K562 (cell line): ENCODE data around the gene HOXB4. TPM values are rescaled to one million over a fixed set of nuclear protein-coding genes. Genes with fewer than 3 reads are reported as not detected.

Source experiments
- ELF4 ChIP-seq: fragments of 450-650 bp; formaldehyde crosslinking; IDR thresholded peaks from 2 replicates; pipeline ENCODE4 v1.4.0; 2022; ENCODE audit warnings: missing genetic modification characterization
- EP400 ChIP-seq: fragments of 450-650 bp; IDR thresholded peaks from 2 replicates; pipeline ENCODE4 v1.6.1; 2017; ENCODE audit warnings: antibody characterized with exemption, mild to moderate bottlenecking, moderate library complexity
- HBP1 ChIP-seq: fragments of 450-650 bp; formaldehyde crosslinking; IDR thresholded peaks from 2 replicates; pipeline ENCODE4 v1.4.0; 2022; ENCODE audit warnings: missing genetic modification characterization
- NCOR1 ChIP-seq: fragments of 450-650 bp; IDR thresholded peaks from 2 replicates; pipeline ENCODE4 v1.6.1; 2016; ENCODE audit warnings: mild to moderate bottlenecking, moderate library complexity
- NFRKB ChIP-seq: fragments of 450-650 bp; IDR thresholded peaks from 2 replicates; pipeline ENCODE4 v1.6.1; 2016; ENCODE audit warnings: low read depth
- NONO ChIP-seq, 2 experiments: fragments of 200-400 bp in 1 of 2; fragments of 450-650 bp in 1 of 2; formaldehyde crosslinking in 1 of 2; IDR thresholded peaks; 2 replicates each; pipeline ENCODE4 v1.6.1; 2017; ENCODE audit warnings: low read depth in 2 of 2, mild to moderate bottlenecking in 2 of 2, moderate library complexity in 2 of 2, low read length in 1 of 2
- POLR2A ChIP-seq: fragments of 450-650 bp; conservative IDR thresholded peaks from 2 replicates; pipeline ENCODE4 v1.6.1; 2016
- REST ChIP-seq, 2 experiments: fragments of 450-650 bp; formaldehyde crosslinking in 1 of 2; IDR thresholded peaks; 2 replicates each; pipeline versions ENCODE4 v1.4.0 to v1.6.1; 2014 to 2020; ENCODE audit warnings: mild to moderate bottlenecking in 2 of 2, borderline replicate concordance in 1 of 2, low read depth in 1 of 2
- SMAD3 ChIP-seq: fragments of 450-650 bp; formaldehyde crosslinking; conservative IDR thresholded peaks from 2 replicates; pipeline ENCODE4 v1.4.0; 2020; ENCODE audit warnings: mild to moderate bottlenecking
- SRF ChIP-seq, 2 experiments: fragments of 250-450, 450-650 bp in 1 of 2; sonication (Bioruptor Pico) in 1 of 2; sonication (generic) in 1 of 2; formaldehyde crosslinking; IDR thresholded peaks; 2 replicates each; pipeline versions ENCODE4 v1.5.0 to v1.5.1; 2020 to 2022; ENCODE audit warnings: mild to moderate bottlenecking in 1 of 2, missing genetic modification reagents in 1 of 2
- ZFX ChIP-seq: sonication (generic); formaldehyde crosslinking; IDR thresholded peaks from 2 replicates; pipeline ENCODE4 v1.8.0; 2022; ENCODE audit warnings: mild to moderate bottlenecking, missing genetic modification reagents, moderate library complexity
- ZNF507 ChIP-seq: conservative IDR thresholded peaks from 2 replicates; pipeline ENCODE4 v1.6.1; 2017; ENCODE audit warnings: missing genetic modification characterization, missing compliant biosample characterization
- ZNF592 ChIP-seq: fragments of 450-650 bp; IDR thresholded peaks from 2 replicates; pipeline ENCODE4 v1.6.1; 2017; ENCODE audit warnings: antibody characterized with exemption, mild to moderate bottlenecking
- polyA plus RNA-seq, 8 experiments: library from polyadenylated mRNA; depleted of rRNA in 4 of 8; stranded (reverse) in 5 of 8; unstranded in 3 of 8; fragments of >200 nt; fragmentation: Nextera tagmentation in 2 of 8; fragmentation: Illumina TruSeq in 1 of 8; extraction: Ambion mirVana in 2 of 8; extraction: Trizol in 1 of 8; gene quantifications; 2 replicates each; pipeline versions ENCODE4 v1.2.1 to v1.2.3, GENCODE V29; 2011 to 2014; ENCODE audit warnings: inconsistent platforms in 1 of 8, missing spikeins in 1 of 8
- total RNA-seq, 7 experiments: library from RNA; depleted of rRNA in 6 of 7; stranded (reverse); fragments of >200 nt in 6 of 7; fragmentation: Illumina TruSeq in 2 of 7; extraction: Trizol in 2 of 7; gene quantifications; 2 replicates each; pipeline versions ENCODE4 v1.2.1 to v1.2.3, GENCODE V29; 2011 to 2021; ENCODE audit warnings: low replicate concordance in 1 of 7

The HOXB4 gene
- total and polyA plus RNA-seq, 9 of the 15 experiments (the other 6 are each of a cell fraction or from before 2014, with no cell fraction given) = 1.6 to 34.9 (median 14.9) TPM

DNA sequence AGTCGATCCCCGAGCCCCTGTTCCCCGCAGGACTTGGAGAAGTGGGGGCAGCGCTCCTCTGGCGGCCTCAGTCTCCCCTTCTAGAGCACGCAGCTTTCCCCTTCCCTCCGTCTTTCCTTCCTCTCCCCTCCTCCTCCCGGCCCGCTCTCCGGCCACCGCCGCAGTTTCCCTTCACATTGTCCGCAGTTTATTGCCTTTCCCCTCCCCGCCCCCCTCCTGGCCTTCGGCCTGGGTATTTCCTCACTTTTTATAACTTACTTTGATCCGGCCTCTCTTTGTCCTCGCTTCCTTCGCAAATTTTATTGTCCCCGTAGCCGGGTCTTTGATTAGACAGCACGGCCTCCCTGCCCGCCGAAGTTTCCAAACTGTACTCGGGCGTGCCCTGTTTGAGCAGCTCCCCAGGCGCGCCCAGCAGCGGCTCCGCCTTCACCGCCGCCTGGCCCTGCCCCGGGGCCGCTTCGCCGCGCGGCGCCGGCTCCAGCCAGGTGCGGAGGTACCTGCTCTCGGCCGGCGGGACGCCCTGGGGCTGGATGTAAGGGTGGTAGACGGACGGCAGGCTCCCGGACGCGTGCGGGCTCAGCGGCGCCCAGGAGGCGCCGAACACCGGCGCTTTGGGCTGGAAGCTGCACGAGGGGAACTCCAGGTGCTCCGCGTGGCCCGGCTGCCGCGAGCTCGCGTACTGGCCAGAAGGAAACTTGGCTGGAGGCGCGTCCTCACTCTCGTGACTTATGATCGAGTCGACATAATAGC is 47.5 kb upstream of the HOXB4 start (continued):
- TF ChIP-seq ZNF592 (peak; percentile 43; the same call in 1 of the 2 replicates), REST (IDR thresholded peaks at IDR 0.05; ENCODE audit: borderline replicate concordance) (no peak), REST (CRISPR knock-in tag; IDR thresholded peaks at IDR 0.05; ENCODE audit: low read depth) (peak; percentile 55; the same call in 1 of the 2 replicates), POLR2A (peak; percentile 67), EP400 (0 out of 2 replicates have a peak, but pooled peaks have one; percentile 49), NFRKB (peak; percentile 35; the same call in 1 of the 2 replicates), HBP1 (peak; percentile 71; the same call in 1 of the 2 replicates), NONO (IDR thresholded peaks at IDR 0.05; ENCODE audit: low read depth in 2 of 2, low read length in 1 of 2) (peak; percentile 29 to 53; a peak in 2 of 4 replicates), SRF (CRISPR knock-in tag; IDR thresholded peaks at IDR 0.05) (0 out of 4 replicates have a peak, but pooled peaks of 1 of the 2 experiments have one; percentile 22), ZFX (peak; percentile 62), NCOR1 (0 out of 2 replicates have a peak, but pooled peaks have one; percentile 7), ZNF507 (tag) (0 out of 2 replicates have a peak, but pooled peaks have one; percentile 12), ELF4 (peak; percentile 56; the same call in 1 of the 2 replicates), SMAD3 (CRISPR knock-in tag) (0 out of 2 replicates have a peak, but pooled peaks have one; percentile 24)
